Measurements from ENCODE around the gene SIGMAR1. TPM values are rescaled to one million over a fixed set of nuclear protein-coding genes. Genes with fewer than 3 reads are reported as not detected.

The SIGMAR1 gene
- total and polyA plus RNA-seq, 2 of the 8 experiments (the other 6 are each of a cell fraction or from before 2014, with no cell fraction given) = 84.2 to 134 TPM

GRCh38 chr9:34637356-34638137 lies at the start of gene SIGMAR1 (continued):
- TF ChIP-seq, protein P1, sequence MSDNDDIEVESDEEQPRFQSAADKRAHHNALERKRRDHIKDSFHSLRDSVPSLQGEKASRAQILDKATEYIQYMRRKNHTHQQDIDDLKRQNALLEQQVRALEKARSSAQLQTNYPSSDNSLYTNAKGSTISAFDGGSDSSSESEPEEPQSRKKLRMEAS (IDR thresholded peaks at IDR 0.05) = no peak; the same call in 1 of the 2 replicates
- TF ChIP-seq YY1 (IDR thresholded peaks at IDR 0.05; ENCODE audit: low read depth, low read length) (no peak), CBX8 (IDR thresholded peaks at IDR 0.05; ENCODE audit: borderline replicate concordance, low read depth, low read length) (no peak), TEAD4 (IDR thresholded peaks at IDR 0.05; ENCODE audit: low read depth, low read length) (no peak), SP4 (IDR thresholded peaks at IDR 0.05; ENCODE audit: low read length) (peak; percentile 83; the same call in 1 of the 2 replicates), JUN (IDR thresholded peaks at IDR 0.05; ENCODE audit: low read depth, low read length) (no peak), BRCA1 (IDR thresholded peaks at IDR 0.05; ENCODE audit: low read depth, low read length) (no peak), RAD21 (IDR thresholded peaks at IDR 0.05 in 1 of 2, conservative IDR thresholded peaks at IDR 0.05 in 1 of 2; ENCODE audit: low read depth in 2 of 2, low read length in 2 of 2) (no peak), PHF8 (conservative IDR thresholded peaks at IDR 0.05; ENCODE audit: low read depth, low read length) (peak; percentile 68), CTBP2 (IDR thresholded peaks at IDR 0.05; ENCODE audit: borderline replicate concordance, insufficient read depth, insufficient read length, low read length) (peak; percentile 67), NRF1 (IDR thresholded peaks at IDR 0.05; ENCODE audit: low read depth, low read length) (no peak), CHD1 (IDR thresholded peaks at IDR 0.05; ENCODE audit: low read depth, low read length) (peak; percentile 88; the same call in 1 of the 2 replicates), SAP30 (IDR thresholded peaks at IDR 0.05; ENCODE audit: insufficient read depth, insufficient replicate concordance, low read length) (no peak), EP300 (IDR thresholded peaks at IDR 0.05; ENCODE audit: borderline replicate concordance in 1 of 2, low read depth in 2 of 2, low read length in 2 of 2) (peak in 1 of 2 experiments; percentile 98; a peak in 2 of 3 replicates), TBP (IDR thresholded peaks at IDR 0.05; ENCODE audit: low read depth, low read length) (peak; percentile 58), SIN3A (conservative IDR thresholded peaks at IDR 0.05 in 1 of 2, IDR thresholded peaks at IDR 0.05 in 1 of 2; ENCODE audit: low read depth in 1 of 2, low read length in 2 of 2) (peak; percentile 20 to 78; a peak in 2 of 4 replicates), ASH2L (IDR thresholded peaks at IDR 0.05; ENCODE audit: low read length) (peak; percentile 62), CREB1 (IDR thresholded peaks at IDR 0.05) (peak; percentile 78), POLR2AphosphoS5 (IDR thresholded peaks at IDR 0.05; ENCODE audit: low read depth, low read length) (no peak; the same call in 1 of the 2 replicates), SIRT6 (IDR thresholded peaks at IDR 0.05; ENCODE audit: low read length) (no peak), TAF7 (optimal IDR thresholded peaks at IDR 0.05; ENCODE audit: borderline replicate concordance, low read depth, low read length) (peak; percentile 44)
- TF ChIP-seq, protein P2, sequence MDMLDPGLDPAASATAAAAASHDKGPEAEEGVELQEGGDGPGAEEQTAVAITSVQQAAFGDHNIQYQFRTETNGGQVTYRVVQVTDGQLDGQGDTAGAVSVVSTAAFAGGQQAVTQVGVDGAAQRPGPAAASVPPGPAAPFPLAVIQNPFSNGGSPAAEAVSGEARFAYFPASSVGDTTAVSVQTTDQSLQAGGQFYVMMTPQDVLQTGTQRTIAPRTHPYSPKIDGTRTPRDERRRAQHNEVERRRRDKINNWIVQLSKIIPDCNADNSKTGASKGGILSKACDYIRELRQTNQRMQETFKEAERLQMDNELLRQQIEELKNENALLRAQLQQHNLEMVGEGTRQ (IDR thresholded peaks at IDR 0.05; ENCODE audit: low read length) = no peak
